Ovary (tissue), 3 donors: ENCODE measurements around the gene ANAPC16.

Experiments used
- EP300 ChIP-seq: sonication (generic); formaldehyde crosslinking; IDR thresholded peaks from one replicate; pipeline ENCODE4 v1.6.1; 2017; ENCODE audit warnings: antibody characterized with exemption
- POLR2A ChIP-seq: fragments of 450-650 bp; IDR thresholded peaks from one replicate; pipeline ENCODE4 v1.6.1; 2017; ENCODE audit warnings: antibody characterized with exemption, mild to moderate bottlenecking, moderate library complexity
- TF ChIP-seq, protein P1 (sequence below), 3 donors: fragments of 450-650 bp in 2 of 3; fragments of 200-600 bp in 1 of 3; IDR thresholded peaks; one replicate each; pipeline versions ENCODE4 v1.5.1 to v1.8.0; 2016 to 2022; ENCODE audit warnings: antibody characterized with exemption in 3 of 3, mild to moderate bottlenecking in 1 of 3
- donor health status: DM: no; HTN: no; CAD: no.

DNA sequence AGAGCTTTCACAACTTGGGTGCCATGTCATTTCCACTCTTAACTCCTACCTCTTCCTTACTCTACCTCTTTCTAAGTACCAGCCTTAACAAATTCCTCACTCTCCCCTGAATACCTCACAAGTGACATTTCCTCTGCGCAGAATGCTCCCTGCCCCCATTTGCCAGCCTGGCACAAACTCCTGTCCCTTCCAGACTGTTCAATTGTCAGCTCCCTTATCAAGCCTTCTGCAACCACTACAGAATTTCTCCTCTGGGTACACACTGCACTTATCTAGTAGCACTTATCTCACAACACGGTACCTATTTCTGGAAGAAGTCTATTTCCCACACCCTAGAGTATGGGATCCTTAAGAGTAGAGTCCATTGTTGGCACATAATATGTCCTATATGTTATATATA lies 39.1 kb upstream of the ANAPC16 start:
- TF ChIP-seq POLR2A (no peak), EP300 (no peak)
- TF ChIP-seq, protein P1, sequence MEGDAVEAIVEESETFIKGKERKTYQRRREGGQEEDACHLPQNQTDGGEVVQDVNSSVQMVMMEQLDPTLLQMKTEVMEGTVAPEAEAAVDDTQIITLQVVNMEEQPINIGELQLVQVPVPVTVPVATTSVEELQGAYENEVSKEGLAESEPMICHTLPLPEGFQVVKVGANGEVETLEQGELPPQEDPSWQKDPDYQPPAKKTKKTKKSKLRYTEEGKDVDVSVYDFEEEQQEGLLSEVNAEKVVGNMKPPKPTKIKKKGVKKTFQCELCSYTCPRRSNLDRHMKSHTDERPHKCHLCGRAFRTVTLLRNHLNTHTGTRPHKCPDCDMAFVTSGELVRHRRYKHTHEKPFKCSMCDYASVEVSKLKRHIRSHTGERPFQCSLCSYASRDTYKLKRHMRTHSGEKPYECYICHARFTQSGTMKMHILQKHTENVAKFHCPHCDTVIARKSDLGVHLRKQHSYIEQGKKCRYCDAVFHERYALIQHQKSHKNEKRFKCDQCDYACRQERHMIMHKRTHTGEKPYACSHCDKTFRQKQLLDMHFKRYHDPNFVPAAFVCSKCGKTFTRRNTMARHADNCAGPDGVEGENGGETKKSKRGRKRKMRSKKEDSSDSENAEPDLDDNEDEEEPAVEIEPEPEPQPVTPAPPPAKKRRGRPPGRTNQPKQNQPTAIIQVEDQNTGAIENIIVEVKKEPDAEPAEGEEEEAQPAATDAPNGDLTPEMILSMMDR (IDR thresholded peaks at IDR 0.05), result no peak
